ENCODE measurements around the gene CCNY.

CCNY gene

DNA sequence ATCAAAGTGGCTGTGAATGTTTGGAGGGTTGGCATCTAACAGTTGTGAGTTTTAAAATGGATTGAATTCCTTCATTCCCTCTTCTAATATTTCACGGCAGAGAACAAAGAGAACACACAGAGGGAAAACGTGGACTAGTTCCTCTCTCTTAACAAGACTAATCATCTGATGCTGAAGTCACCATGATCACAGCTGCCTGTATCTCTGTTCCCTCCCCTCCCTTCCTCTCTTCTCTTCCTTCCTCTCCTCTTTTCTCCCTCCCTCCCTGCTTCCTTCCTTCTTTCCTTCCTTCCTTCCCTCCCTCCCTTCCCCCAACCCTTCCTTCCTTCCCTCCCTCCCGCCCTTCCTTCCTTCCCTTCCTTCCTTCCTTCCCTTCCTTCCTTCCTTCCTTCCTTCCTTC is 258.8 kb downstream of the CCNY start:
- no peak for TF ChIP-seq YY1 (IDR thresholded peaks at IDR 0.05; ENCODE audit: low read depth)
- TF ChIP-seq TAF1 (IDR thresholded peaks at IDR 0.05; ENCODE audit: low read depth): no peak
- no peak for TF ChIP-seq EGR1 (IDR thresholded peaks at IDR 0.05)

DNA sequence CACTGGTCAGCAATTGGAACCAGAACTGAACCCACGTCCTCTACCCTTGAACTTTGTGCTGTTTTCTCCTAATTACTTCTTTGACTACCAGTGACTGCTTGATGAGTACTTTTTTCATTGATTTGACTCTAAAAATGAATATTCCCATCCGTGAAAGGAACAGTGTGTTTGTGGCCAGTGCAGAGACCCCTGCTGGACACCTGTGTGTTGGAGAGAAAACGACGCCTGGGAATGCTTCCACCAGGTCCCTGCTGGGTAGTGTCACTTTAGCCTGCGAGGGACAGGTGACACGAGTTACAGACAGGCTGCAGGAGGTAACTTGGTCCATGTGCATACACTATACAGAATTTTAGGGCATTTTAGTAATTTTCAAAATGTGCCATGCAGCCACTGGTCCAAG is 262.1 kb downstream of the CCNY start:
- TF ChIP-seq ZBTB7A (IDR thresholded peaks at IDR 0.05; ENCODE audit: low read depth) (no peak), RAD21 (IDR thresholded peaks at IDR 0.05; ENCODE audit: low read depth) (peak; percentile 30; the same call in 1 of the 2 replicates), YY1 (IDR thresholded peaks at IDR 0.05; ENCODE audit: low read depth) (no peak), NFIC (IDR thresholded peaks at IDR 0.05) (no peak), CEBPB (IDR thresholded peaks at IDR 0.05) (no peak)
- TF ChIP-seq, protein P1, sequence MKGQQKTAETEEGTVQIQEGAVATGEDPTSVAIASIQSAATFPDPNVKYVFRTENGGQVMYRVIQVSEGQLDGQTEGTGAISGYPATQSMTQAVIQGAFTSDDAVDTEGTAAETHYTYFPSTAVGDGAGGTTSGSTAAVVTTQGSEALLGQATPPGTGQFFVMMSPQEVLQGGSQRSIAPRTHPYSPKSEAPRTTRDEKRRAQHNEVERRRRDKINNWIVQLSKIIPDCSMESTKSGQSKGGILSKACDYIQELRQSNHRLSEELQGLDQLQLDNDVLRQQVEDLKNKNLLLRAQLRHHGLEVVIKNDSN (IDR thresholded peaks at IDR 0.05): no peak
- TF ChIP-seq, protein P2, sequence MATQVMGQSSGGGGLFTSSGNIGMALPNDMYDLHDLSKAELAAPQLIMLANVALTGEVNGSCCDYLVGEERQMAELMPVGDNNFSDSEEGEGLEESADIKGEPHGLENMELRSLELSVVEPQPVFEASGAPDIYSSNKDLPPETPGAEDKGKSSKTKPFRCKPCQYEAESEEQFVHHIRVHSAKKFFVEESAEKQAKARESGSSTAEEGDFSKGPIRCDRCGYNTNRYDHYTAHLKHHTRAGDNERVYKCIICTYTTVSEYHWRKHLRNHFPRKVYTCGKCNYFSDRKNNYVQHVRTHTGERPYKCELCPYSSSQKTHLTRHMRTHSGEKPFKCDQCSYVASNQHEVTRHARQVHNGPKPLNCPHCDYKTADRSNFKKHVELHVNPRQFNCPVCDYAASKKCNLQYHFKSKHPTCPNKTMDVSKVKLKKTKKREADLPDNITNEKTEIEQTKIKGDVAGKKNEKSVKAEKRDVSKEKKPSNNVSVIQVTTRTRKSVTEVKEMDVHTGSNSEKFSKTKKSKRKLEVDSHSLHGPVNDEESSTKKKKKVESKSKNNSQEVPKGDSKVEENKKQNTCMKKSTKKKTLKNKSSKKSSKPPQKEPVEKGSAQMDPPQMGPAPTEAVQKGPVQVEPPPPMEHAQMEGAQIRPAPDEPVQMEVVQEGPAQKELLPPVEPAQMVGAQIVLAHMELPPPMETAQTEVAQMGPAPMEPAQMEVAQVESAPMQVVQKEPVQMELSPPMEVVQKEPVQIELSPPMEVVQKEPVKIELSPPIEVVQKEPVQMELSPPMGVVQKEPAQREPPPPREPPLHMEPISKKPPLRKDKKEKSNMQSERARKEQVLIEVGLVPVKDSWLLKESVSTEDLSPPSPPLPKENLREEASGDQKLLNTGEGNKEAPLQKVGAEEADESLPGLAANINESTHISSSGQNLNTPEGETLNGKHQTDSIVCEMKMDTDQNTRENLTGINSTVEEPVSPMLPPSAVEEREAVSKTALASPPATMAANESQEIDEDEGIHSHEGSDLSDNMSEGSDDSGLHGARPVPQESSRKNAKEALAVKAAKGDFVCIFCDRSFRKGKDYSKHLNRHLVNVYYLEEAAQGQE (IDR thresholded peaks at IDR 0.05; ENCODE audit: low read depth): no peak
- TF ChIP-seq, protein P3, sequence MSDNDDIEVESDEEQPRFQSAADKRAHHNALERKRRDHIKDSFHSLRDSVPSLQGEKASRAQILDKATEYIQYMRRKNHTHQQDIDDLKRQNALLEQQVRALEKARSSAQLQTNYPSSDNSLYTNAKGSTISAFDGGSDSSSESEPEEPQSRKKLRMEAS (IDR thresholded peaks at IDR 0.05): no peak

DNA sequence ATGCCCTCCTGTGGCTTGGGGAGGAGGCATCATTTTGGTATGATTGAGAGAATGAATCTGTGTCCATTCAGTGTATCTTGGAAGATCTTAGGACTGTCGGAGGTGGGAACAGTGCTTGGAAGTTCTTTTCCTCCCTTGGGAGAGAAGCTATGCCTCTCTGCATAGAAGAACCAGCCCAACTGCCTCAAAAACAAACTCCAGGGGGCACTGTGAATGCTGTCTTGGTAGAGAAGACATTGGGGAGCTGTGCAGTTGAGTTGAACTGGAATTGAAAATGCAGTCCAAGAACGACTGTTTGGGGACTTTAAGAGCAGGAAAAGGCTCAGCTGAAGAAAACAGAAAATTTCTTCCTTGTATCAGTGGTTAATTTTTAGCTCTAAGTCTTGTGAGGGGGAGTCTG is 263.9 kb downstream of the CCNY start:
- TF ChIP-seq ZBTB7A (IDR thresholded peaks at IDR 0.05; ENCODE audit: low read depth) (no peak), CREB1 (IDR thresholded peaks at IDR 0.05; ENCODE audit: low read depth) (no peak), EP300 (IDR thresholded peaks at IDR 0.05; ENCODE audit: borderline replicate concordance) (no peak), NFIC (IDR thresholded peaks at IDR 0.05) (no peak), TCF12 (IDR thresholded peaks at IDR 0.05; ENCODE audit: low read depth) (no peak), TAF1 (IDR thresholded peaks at IDR 0.05; ENCODE audit: low read depth) (no peak), CEBPB (IDR thresholded peaks at IDR 0.05) (no peak), TEAD4 (IDR thresholded peaks at IDR 0.05) (no peak), FOXM1 (IDR thresholded peaks at IDR 0.05; ENCODE audit: borderline replicate concordance, low read depth) (no peak), YY1 (IDR thresholded peaks at IDR 0.05; ENCODE audit: low read depth) (no peak)
- TF ChIP-seq, protein P3 (IDR thresholded peaks at IDR 0.05): no peak
- TF ChIP-seq, protein P2 (IDR thresholded peaks at IDR 0.05; ENCODE audit: low read depth): no peak
- TF ChIP-seq, protein P1 (IDR thresholded peaks at IDR 0.05): no peak

DNA sequence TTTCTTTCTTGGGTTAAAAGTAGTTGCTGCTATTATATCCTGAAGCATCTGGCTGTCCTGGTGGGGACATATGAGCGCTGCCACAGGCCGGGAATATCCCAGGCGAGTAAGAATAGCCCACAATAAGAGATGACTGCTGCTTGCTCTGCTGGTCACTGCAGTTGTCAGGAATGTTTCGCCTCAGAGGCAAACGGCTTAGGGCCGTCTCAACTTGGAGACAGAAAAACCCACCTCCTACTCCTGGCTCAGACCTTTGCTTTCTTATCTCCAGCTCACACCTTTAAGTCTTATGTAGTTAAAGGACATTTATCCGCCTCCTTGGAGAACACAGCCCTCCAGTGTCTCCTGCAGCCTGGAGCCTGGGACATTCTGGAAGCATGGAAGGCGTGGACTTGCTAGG is 268.9 kb downstream of the CCNY start, which contains the start of gene GJD4:
Gene GJD4 (plus strand): TSS at position 151 of the 400 bp plus-strand sequence. CDS start 227 bp downstream, at position 378.
- TF ChIP-seq, protein P2 (IDR thresholded peaks at IDR 0.05; ENCODE audit: low read depth): no peak
- TF ChIP-seq YY1 (IDR thresholded peaks at IDR 0.05; ENCODE audit: low read depth) (no peak), FOXM1 (IDR thresholded peaks at IDR 0.05; ENCODE audit: borderline replicate concordance, low read depth) (no peak)
- TF ChIP-seq, protein P3 (IDR thresholded peaks at IDR 0.05): no peak
- TF ChIP-seq, protein P1 (IDR thresholded peaks at IDR 0.05): no peak

DNA sequence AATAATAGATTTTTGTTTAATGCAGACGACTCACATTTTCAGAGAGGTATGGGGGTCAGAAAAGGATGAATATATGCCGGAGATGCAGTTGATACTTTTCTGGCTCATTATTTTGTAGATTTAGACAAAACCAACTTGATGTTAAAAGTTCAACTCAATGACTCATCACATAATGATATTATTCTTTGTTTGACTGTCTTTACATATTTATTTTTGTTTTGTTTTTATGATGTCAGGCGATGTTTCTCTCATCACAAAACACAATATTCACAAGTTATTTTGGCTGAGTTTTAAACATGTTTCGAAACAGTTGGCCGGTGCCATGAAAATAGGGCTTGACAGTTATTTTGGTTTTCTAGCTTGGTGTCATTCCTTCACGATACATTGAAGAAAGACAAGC is 270.1 kb downstream of the CCNY start:
- TF ChIP-seq, protein P1 (IDR thresholded peaks at IDR 0.05): no peak
- TF ChIP-seq TCF12 (IDR thresholded peaks at IDR 0.05; ENCODE audit: low read depth): no peak
- no peak for TF ChIP-seq EP300 (IDR thresholded peaks at IDR 0.05; ENCODE audit: borderline replicate concordance)
- TF ChIP-seq FOXM1 (IDR thresholded peaks at IDR 0.05; ENCODE audit: borderline replicate concordance, low read depth): no peak
- TF ChIP-seq, protein P2 (IDR thresholded peaks at IDR 0.05; ENCODE audit: low read depth): no peak
- TF ChIP-seq YY1 (IDR thresholded peaks at IDR 0.05; ENCODE audit: low read depth): no peak
- TF ChIP-seq CREB1 (IDR thresholded peaks at IDR 0.05; ENCODE audit: low read depth): no peak

Data from Ishikawa (cell line).